Left ventricle myocardium inferior (tissue), 1 donor: ENCODE results near the gene RCHY1. TPM values are rescaled to one million over a fixed set of nuclear protein-coding genes. Genes with fewer than 3 reads are reported as not detected.
"Not testable (repeated sequence)": the region's sequence is repeated elsewhere in the genome, so short reads cannot be mapped to it uniquely, and the experiment has no call there.

Source experiments
- DNase-seq: peaks from one replicate; pipeline ENCODE4 v3.0.0-alpha.2; 2020
- H3K27ac ChIP-seq: fragments of 200-600 bp; replicated peaks from 2 replicates; pipeline ENCODE4 v1.8.0; 2021
- H3K27me3 ChIP-seq: fragments of 200-600 bp; 2 replicates; pipeline ENCODE4 v1.8.0; 2021; ENCODE audit warnings: low read depth
- H3K36me3 ChIP-seq: fragments of 200-600 bp; 2 replicates; pipeline ENCODE4 v1.8.0; 2021
- H3K4me1 ChIP-seq: fragments of 200-600 bp; 2 replicates; pipeline ENCODE4 v1.8.0; 2021
- H3K4me3 ChIP-seq: fragments of 200-600 bp; 2 replicates; pipeline ENCODE4 v1.8.0; 2021; ENCODE audit warnings: mild to moderate bottlenecking, moderate library complexity
- H3K9me3 ChIP-seq: fragments of 200-600 bp; replicated peaks from 2 replicates; pipeline ENCODE4 v1.8.0; 2021
- CTCF ChIP-seq: fragments of 200-600 bp; IDR thresholded peaks from 2 replicates; pipeline ENCODE4 v1.8.0; 2021; ENCODE audit warnings: antibody characterized with exemption, mild to moderate bottlenecking, borderline replicate concordance
- intact Hi-C: fragments of 100-400 bp; cut with micrococcal nuclease; formaldehyde crosslinking; loops from one replicate; pipeline ENCODE4 v1.11.0; 2022
- total RNA-seq: library from RNA; stranded (reverse); fragmentation: NEBNext Ultra II Directional; extraction: Animal tissue kit (Norgen Biotek cat#: 25700); gene quantifications from one replicate; pipeline ENCODE4 v1.2.1, GENCODE V29; 2021
- donor health status: DM: no; HTN: yes; CAD: no; lungs with severe emphysema.

RCHY1 gene
- total RNA-seq, 1 donor from 2014 or later: 42.6 TPM

- TF ChIP-seq CTCF: no peak
- H3K4me1 ChIP-seq: peaks cover 51% of the 10 kb centered on the region
- H3K36me3 ChIP-seq: peaks cover 23% of the 10 kb centered on the region
- DNase-seq: no peak
- intact Hi-C loops: no loop called here
- no peak overlapping the region for H3K27ac ChIP-seq
- H3K4me3 ChIP-seq: no peak overlapping the region
- no peaks in the 10 kb centered on the region for H3K27me3 ChIP-seq
- no peaks in the 10 kb centered on the region for H3K9me3 ChIP-seq
These were observed 1.9 kb upstream of the RCHY1 start for GRCh38 chr4:75516144-75516543.

- intact Hi-C loops: no loop called here
- Histone ChIP-seq H3K9me3 (no peaks in the 10 kb centered on the region), H3K4me3 (peak overlapping the region; percentile 89), H3K4me1 (peaks cover 62% of the 10 kb centered on the region), H3K27me3 (no peaks in the 10 kb centered on the region), H3K36me3 (peaks cover 23% of the 10 kb centered on the region), H3K27ac (peak overlapping the region; percentile 97)
- DNase-seq: no peak
- no peak for TF ChIP-seq CTCF
These were observed 878 bp upstream of the RCHY1 start for GRCh38 chr4:75514949-75515612.

- DNase-seq: no peak
- intact Hi-C loops: no loop called here
- no peaks in the 10 kb centered on the region for H3K9me3 ChIP-seq
- peak overlapping the region; percentile 97 for H3K27ac ChIP-seq
- peak overlapping the region; percentile 89 for H3K4me3 ChIP-seq
- no peak for TF ChIP-seq CTCF
- H3K27me3 ChIP-seq: no peaks in the 10 kb centered on the region
- peaks cover 68% of the 10 kb centered on the region for H3K4me1 ChIP-seq
- peaks cover 17% of the 10 kb centered on the region for H3K36me3 ChIP-seq
These were observed 575 bp downstream of the RCHY1 start for GRCh38 chr4:75513526-75514130.

- peak overlapping the region; percentile 89 for H3K4me3 ChIP-seq
- no peaks in the 10 kb centered on the region for H3K9me3 ChIP-seq
- H3K27ac ChIP-seq: peak overlapping the region; percentile 97
- intact Hi-C loops: no loop called here
- H3K36me3 ChIP-seq: peaks cover 20% of the 10 kb centered on the region
- DNase-seq: no peak
- TF ChIP-seq CTCF: no peak
- H3K27me3 ChIP-seq: no peaks in the 10 kb centered on the region
- H3K4me1 ChIP-seq: peaks cover 68% of the 10 kb centered on the region
These were observed 1.6 kb downstream of the RCHY1 start for GRCh38 chr4:75512386-75513211.

- H3K4me1 ChIP-seq: peaks cover 68% of the 10 kb centered on the region
- intact Hi-C loops: no loop called here
- peak overlapping the region; percentile 89 for H3K4me3 ChIP-seq
- no peaks in the 10 kb centered on the region for H3K9me3 ChIP-seq
- H3K27me3 ChIP-seq: no peaks in the 10 kb centered on the region
- no peak for DNase-seq
- no peak for TF ChIP-seq CTCF
- peaks cover 20% of the 10 kb centered on the region for H3K36me3 ChIP-seq
- peak overlapping the region; percentile 97 for H3K27ac ChIP-seq
These were observed 2.4 kb downstream of the RCHY1 start for GRCh38 chr4:75511841-75512240.

- H3K9me3 ChIP-seq, DNase-seq, H3K4me3 ChIP-seq, H3K27me3 ChIP-seq, intact Hi-C loops, H3K27ac ChIP-seq: not testable (repeated sequence)
- Histone ChIP-seq H3K36me3 (peaks cover 32% of the 10 kb centered on the region), H3K4me1 (peaks cover 52% of the 10 kb centered on the region)
These were observed 4.6 kb downstream of the RCHY1 start for GRCh38 chr4:75509592-75509991.
